Neural cell (in vitro differentiated cells): ENCODE results near the gene CHD1. TPM values are rescaled to one million over a fixed set of nuclear protein-coding genes. Genes with fewer than 3 reads are reported as not detected.

Source experiments
- H2AFZ ChIP-seq: fragments of 200-600, 300-800 bp; sonication (generic), shearing (Covaris generic); 2 replicates; pipeline ENCODE4 v1.6.0; 2014; ENCODE audit warnings: low read depth, mild to moderate bottlenecking, antibody characterized with exemption, low read length, moderate library complexity
- H3F3A ChIP-seq: fragments of 200-600 bp; shearing (Covaris generic); 2 replicates; pipeline ENCODE4 v1.6.1; 2016; ENCODE audit warnings: mild to moderate bottlenecking, moderate library complexity, mixed read lengths, antibody characterized with exemption, low read length; ENCODE audit not compliant: insufficient read depth, poor library complexity, severe bottlenecking
- H3K27ac ChIP-seq: fragments of 200-600, 300-800 bp; sonication (generic), shearing (Covaris generic); 2 replicates; pipeline ENCODE4 v1.5.1; 2014; ENCODE audit warnings: mild to moderate bottlenecking, low read length, moderate library complexity
- H3K27me3 ChIP-seq: fragments of 300-800, 200-600 bp; sonication (generic), shearing (Covaris generic); 2 replicates; pipeline ENCODE4 v1.6.0; 2014; ENCODE audit warnings: mild to moderate bottlenecking, low read depth, low read length, moderate library complexity; ENCODE audit not compliant: insufficient read depth
- H3K36me3 ChIP-seq: fragments of 300-800, 200-600 bp; sonication (generic), shearing (Covaris generic); 2 replicates; pipeline ENCODE4 v1.5.1; 2014; ENCODE audit warnings: mild to moderate bottlenecking, antibody characterized with exemption, low read length, moderate library complexity; ENCODE audit not compliant: insufficient read depth
- H3K4me2 ChIP-seq: fragments of 300-800, 200-600 bp; sonication (generic), shearing (Covaris generic); 2 replicates; pipeline ENCODE4 v1.6.0; 2014; ENCODE audit warnings: mild to moderate bottlenecking, low read length
- H3K4me3 ChIP-seq: fragments of 300-800, 200-600 bp; sonication (generic), shearing (Covaris generic); 2 replicates; pipeline ENCODE4 v1.5.1; 2014; ENCODE audit warnings: mild to moderate bottlenecking, low read length, moderate library complexity
- H3K79me2 ChIP-seq: fragments of 200-600 bp; shearing (Covaris generic); replicated peaks from 2 replicates; pipeline ENCODE4 v1.6.0; 2014; ENCODE audit warnings: mild to moderate bottlenecking, low read length, moderate library complexity; ENCODE audit not compliant: insufficient read depth
- H3K9ac ChIP-seq: fragments of 300-800, 200-600 bp; sonication (generic), shearing (Covaris generic); 2 replicates; pipeline ENCODE4 v1.6.1; 2016; ENCODE audit warnings: mild to moderate bottlenecking, low read length, mixed read lengths
- H3K9me2 ChIP-seq: fragments of 200-600 bp; shearing (Covaris generic); 2 replicates; pipeline ENCODE4 v1.6.1; 2016; ENCODE audit warnings: mild to moderate bottlenecking, low read length, mixed read lengths; ENCODE audit not compliant: insufficient read depth
- H3K9me3 ChIP-seq: fragments of 200-600, 300-800 bp; sonication (generic), shearing (Covaris generic); 2 replicates; pipeline ENCODE4 v1.6.1; 2016; ENCODE audit warnings: mild to moderate bottlenecking, mixed run types, low read length, moderate library complexity, mixed read lengths
- H4K20me1 ChIP-seq: fragments of 200-600 bp; shearing (Covaris generic); 2 replicates; pipeline ENCODE4 v1.6.1; 2016; ENCODE audit warnings: mild to moderate bottlenecking, mixed run types; ENCODE audit not compliant: insufficient read depth
- CTCF ChIP-seq: fragments of 450-650 bp; IDR thresholded peaks from 2 replicates; pipeline ENCODE4 v1.5.1; 2014; ENCODE audit warnings: antibody characterized with exemption, mild to moderate bottlenecking, moderate library complexity; ENCODE audit not compliant: poor library complexity, severe bottlenecking
- EP300 ChIP-seq: fragments of 450-650 bp; conservative IDR thresholded peaks from 2 replicates; pipeline ENCODE4 v1.6.1; 2014; ENCODE audit warnings: antibody characterized with exemption, mild to moderate bottlenecking, moderate library complexity; ENCODE audit not compliant: poor library complexity, severe bottlenecking
- EZH2 ChIP-seq: fragments of 200-600, 300-800 bp; shearing (Covaris generic), sonication (generic); IDR thresholded peaks from 2 replicates; pipeline ENCODE4 v1.6.1; 2014; ENCODE audit warnings: antibody characterized with exemption, low read length, borderline replicate concordance, mild to moderate bottlenecking; ENCODE audit not compliant: insufficient read depth, poor library complexity, severe bottlenecking
- MXI1 ChIP-seq: fragments of 450-650 bp; conservative IDR thresholded peaks from 2 replicates; pipeline ENCODE4 v1.6.1; 2014; ENCODE audit warnings: antibody characterized with exemption, mild to moderate bottlenecking; ENCODE audit not compliant: poor library complexity, severe bottlenecking
- POLR2AphosphoS5 ChIP-seq: IDR thresholded peaks from 2 replicates; pipeline ENCODE4 v1.6.1; 2012
- RAD21 ChIP-seq: fragments of 450-650 bp; conservative IDR thresholded peaks from 2 replicates; pipeline ENCODE4 v1.6.1; 2014; ENCODE audit warnings: antibody characterized with exemption, mild to moderate bottlenecking, moderate library complexity
- REST ChIP-seq: IDR thresholded peaks from 2 replicates; pipeline ENCODE4 v1.6.1; 2012; ENCODE audit warnings: borderline replicate concordance
- SMC3 ChIP-seq: fragments of 450-650 bp; conservative IDR thresholded peaks from 2 replicates; pipeline ENCODE4 v1.6.1; 2014; ENCODE audit warnings: antibody characterized with exemption, mild to moderate bottlenecking, moderate library complexity; ENCODE audit not compliant: poor library complexity
- TAF1 ChIP-seq: IDR thresholded peaks from 2 replicates; pipeline ENCODE4 v1.6.1; 2012; ENCODE audit warnings: low read depth
- polyA plus RNA-seq: library from polyadenylated mRNA; depleted of rRNA; stranded (reverse); fragments of >200 nt; gene quantifications from 2 replicates; pipeline ENCODE4 v1.2.3, GENCODE V29; 2014

CHD1 gene
- polyA plus RNA-seq, 1 donor from 2014 or later: 64.5 TPM

- Histone ChIP-seq H2AFZ (no peak overlapping the region), H3K9me3 (no peaks in the 10 kb centered on the region), H3K36me3 (no peaks in the 10 kb centered on the region), H3K9ac (no peak overlapping the region), H3K4me3 (no peak overlapping the region), H3F3A (no peaks in the 10 kb centered on the region), H3K9me2 (no peaks in the 10 kb centered on the region), H3K27me3 (no peaks in the 10 kb centered on the region), H3K79me2 (no peaks in the 10 kb centered on the region), H3K27ac (no peak overlapping the region), H3K4me2 (no peak overlapping the region), H4K20me1 (no peaks in the 10 kb centered on the region)
- TF ChIP-seq EP300 (no peak), RAD21 (no peak), TAF1 (no peak), EZH2 (no peak), MXI1 (no peak), CTCF (no peak), REST (no peak), SMC3 (no peak), POLR2AphosphoS5 (no peak)
Observed at GRCh38 chr5:98816582-98817222, 112.1 kb downstream of the CHD1 start.

GRCh38 chr5:98813755-98814154, 115.1 kb downstream of the CHD1 start:
- no peak overlapping the region for H2AFZ ChIP-seq
- H3F3A ChIP-seq: no peaks in the 10 kb centered on the region
- no peak overlapping the region for H3K9ac ChIP-seq
- TF ChIP-seq EP300: no peak
- TF ChIP-seq EZH2: no peak
- no peak for TF ChIP-seq POLR2AphosphoS5
- no peak for TF ChIP-seq MXI1
- no peak for TF ChIP-seq RAD21
- TF ChIP-seq CTCF: no peak
- TF ChIP-seq SMC3: no peak
- no peak for TF ChIP-seq TAF1
- TF ChIP-seq REST: no peak
- no peaks in the 10 kb centered on the region for H3K27me3 ChIP-seq
- H4K20me1 ChIP-seq: no peaks in the 10 kb centered on the region
- H3K27ac ChIP-seq: no peak overlapping the region
- no peak overlapping the region for H3K4me2 ChIP-seq
- H3K9me2 ChIP-seq: no peaks in the 10 kb centered on the region
- H3K79me2 ChIP-seq: no peaks in the 10 kb centered on the region
- no peaks in the 10 kb centered on the region for H3K9me3 ChIP-seq
- H3K36me3 ChIP-seq: no peaks in the 10 kb centered on the region
- H3K4me3 ChIP-seq: no peak overlapping the region
